GM19455 (cell line): ENCODE data around the gene C10orf105.

ENCODE experiments used
- ATAC-seq: cut with Tn5 transposase; IDR thresholded peaks from one replicate; pipeline ENCODE4 v1.9.1; 2021; ENCODE audit not compliant: unreplicated experiment

The C10orf105 gene

DNA sequence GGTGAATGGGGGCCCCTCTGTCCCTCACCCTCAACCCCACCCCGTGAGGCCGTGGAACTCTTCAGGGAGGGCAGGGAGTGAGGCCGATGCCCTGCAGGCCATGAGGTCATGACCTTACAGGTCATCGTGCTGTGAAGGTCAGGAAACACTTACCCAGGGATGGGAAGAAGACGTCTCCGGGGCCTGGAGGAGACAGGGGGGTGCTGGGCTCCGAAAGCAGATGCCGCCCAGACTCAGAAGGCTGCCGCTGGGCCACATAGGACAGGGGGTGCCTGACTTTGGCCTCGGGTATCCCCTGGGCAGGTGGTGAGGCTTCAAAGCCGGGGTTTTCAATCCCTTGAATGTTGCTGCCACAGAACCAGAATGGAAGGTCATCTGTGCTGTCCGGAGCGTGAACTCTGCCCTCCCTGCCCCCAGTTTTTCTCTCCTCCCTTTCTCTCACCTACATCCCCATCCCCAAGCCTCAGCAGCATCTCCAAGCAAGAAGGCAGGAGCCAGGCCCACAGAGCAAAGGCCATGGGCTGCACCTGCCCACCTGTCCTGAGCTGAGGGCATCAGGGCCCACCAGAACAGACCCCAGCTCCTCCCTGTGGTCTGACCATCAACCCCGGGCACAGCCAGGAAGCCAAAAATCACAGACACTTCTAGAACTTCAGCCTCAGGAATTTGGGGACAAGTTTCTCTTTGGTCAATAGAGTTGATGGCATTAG lies 32.1 kb upstream of the C10orf105 start:
- ATAC-seq = no peak

DNA sequence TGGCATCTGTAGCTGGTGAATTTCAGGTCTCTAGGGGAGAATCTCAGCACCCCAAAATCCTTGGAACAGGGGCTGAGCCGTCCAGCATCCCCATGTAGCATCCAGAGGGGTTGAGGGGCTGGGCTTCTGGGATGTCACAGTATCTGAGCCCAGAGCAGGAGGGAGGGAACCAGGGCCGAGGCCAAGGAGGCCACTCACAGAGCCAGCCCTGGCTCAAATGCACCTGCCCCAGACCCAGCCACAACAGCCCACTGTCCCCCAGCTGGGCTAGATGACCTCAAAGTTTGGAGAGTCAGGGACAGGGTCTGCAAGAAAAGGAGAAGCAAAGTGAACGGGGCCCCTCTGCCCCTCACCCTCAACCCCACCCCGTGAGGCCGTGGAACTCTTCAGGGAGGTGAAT lies 31.4 kb upstream of the C10orf105 start:
- ATAC-seq = no peak

DNA sequence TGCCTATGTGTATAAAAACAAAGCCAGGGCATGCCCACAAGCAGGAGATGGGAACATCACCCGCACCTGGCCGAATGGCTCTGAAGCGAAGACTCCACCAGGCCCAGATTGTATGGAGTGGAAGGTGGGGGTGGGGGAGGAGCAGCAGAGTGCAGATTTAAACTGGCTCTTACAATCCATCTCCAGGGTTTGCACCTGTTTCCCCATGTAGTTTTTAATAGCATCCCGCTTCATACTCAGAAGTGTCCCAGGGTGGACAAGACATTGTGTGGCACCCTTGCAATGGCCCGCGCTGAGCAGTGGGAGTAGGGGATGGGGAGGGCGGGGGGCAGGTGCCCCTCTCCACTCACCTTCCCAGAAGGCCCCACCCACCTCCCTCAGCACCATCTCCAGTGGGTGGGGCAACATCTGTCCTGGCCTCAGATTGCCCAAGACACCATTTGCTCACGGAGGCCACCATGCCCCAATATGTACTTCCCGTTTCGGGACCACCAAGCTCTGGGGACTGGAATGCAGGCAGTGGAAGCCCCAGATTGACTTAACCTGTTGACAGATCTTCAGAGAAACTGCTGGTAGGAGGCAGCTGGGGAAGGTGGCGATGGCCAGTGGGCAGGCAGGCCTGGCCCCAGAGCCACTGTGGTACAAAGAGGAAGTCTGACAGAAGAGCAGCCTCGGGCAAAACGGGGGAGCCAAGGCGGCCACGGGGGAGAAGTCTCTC lies 30.7 kb upstream of the C10orf105 start:
- no peak for ATAC-seq

DNA sequence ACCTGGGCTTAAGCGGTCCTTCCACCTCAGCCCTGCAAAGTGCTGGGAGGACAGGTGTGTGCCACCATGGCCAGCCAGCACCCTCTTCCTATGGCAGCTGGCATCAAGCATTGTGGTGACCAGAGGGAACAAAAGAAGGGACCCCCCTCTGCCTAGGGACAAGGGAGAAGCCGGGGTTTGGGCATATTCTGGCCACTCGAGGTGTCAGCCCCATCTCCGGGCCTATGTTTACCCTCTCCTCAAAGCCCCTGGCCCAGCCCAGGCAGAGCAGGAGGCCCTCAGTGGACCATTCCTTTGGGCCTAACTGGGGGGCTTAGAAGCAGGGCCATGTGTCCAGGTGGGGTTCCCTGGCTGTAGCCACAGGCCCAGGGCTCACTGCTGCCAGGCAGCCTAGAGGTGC lies 29.8 kb upstream of the C10orf105 start:
- ATAC-seq = no peak

DNA sequence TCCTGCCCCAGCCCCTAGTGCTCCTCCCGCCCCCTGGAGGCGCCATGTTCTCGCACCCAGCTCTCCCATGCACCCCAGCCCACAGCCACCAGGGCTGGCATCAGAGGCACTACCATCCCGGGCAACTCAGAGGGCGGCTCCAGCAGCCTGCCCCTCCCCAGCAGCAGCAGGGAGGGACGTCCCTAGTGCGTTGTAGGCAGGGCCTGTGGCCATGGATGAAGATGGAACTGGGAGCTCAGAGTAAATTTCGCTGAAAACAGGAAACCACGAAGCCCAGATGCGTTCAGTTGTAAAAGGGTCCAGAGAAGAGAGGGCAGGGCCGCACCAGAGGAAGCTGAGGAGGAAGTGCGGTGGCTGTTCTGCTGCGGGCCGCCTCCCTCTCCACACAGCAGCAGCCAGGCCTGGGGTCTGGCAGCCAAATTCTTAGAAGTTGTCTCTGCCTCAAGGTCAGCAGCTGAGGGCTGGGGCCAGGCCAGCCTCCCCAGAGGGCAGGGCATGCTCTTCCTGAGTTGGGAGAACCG lies 29.2 kb upstream of the C10orf105 start:
- no peak for ATAC-seq

DNA sequence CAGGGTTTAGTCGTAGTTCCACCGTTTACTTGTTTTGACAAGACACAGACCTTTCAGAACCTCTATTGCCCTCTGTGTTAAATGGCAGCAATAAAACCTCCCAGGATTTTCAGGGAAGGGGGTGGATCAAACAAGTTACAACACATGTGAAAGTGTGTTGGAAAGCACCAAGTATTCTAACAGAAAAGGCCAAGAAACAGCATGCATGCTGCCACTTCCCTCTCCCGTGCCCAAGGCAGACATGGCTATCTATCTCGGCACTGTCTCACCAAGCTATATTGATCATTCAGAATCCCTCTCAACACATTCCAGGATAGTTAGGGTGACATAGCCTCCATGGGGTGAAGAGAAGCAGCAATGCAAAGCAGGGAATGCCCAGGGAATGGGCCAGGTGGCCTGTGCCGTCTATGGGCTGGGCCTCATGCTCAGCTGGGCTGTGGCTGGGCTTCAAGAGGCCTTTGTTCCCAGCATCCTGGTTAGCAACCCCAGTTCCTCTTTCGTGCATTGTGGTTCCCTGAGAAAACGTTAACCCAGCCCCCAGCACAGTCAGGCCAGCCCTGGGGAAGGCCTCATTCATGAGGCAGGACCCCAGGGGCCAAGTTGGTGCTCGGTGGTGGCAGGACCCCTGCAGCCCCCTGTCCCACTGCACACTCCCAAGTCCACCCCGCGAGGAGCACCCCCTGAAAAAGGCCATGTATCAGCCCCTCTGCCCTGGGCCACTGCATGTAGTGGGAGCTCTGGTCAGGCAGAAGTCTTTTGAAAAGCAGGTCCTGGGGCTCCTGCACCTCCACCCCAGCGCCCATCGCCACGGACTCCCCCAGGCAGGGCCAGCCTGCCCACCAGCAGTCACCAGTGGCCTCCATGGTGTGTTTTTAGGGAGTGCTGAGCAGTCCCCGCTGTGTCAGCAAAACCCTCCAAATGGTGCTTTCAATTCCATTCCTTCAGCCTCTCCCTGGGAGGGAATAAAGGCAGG lies 28.3 kb upstream of the C10orf105 start:
- ATAC-seq = no peak

DNA sequence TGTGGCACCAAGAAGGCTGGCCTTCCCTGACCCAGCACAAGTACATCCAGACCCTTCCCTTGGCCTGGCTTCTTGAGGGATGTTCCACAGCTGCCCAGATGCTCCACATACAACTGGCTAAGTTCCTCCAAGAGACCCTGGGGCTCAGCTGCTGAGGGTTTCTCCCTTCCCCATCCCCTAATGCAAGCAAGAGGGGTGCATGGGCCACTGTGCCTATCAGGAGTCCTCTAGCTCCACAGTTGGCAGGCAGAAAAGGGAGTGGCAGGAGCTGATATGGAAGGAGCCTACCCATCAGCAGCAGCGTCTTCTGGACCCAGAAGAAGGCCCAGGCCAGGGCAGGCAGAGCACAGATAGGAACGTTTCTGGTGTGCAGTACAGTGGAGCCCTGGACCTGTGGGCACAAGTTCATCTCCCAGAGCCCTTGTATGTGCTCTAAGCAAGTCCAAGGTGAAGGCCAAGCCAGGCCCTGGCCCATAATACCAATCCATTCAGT lies 27.5 kb upstream of the C10orf105 start:
- no peak for ATAC-seq

DNA sequence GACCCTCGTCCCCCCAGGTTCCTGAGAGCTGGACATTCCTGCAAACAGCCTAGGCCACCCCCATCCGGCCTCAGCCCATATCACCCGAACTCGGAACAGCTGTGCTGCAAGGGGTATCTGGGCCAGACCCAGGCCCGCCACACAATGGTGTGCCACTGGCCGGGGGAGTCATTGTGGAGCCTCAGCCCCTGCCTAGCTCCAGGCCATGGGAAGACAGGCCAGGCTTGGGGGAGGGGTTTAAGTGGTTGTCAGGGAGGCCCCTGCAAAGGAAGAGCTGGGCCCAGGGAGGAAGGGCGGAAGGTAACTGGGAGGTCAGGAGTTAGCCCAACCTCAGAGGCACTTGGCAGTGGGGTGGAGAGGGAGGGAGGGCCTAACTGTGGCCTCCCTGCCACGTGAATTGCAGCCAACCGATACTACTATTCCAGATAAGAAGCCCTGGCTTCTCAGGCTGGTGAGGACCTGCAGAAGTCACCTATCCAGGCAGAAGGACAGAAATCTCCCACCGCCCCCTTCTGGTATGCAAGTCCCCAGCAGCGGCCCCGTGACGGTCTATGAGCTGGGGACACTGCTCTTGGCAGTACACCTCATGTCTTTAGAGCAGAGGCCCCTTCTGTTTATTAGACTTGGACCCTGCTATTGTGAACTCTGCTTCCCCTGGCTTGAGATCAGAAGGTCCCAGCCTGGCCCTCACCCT lies 26.9 kb upstream of the C10orf105 start:
- no peak for ATAC-seq

DNA sequence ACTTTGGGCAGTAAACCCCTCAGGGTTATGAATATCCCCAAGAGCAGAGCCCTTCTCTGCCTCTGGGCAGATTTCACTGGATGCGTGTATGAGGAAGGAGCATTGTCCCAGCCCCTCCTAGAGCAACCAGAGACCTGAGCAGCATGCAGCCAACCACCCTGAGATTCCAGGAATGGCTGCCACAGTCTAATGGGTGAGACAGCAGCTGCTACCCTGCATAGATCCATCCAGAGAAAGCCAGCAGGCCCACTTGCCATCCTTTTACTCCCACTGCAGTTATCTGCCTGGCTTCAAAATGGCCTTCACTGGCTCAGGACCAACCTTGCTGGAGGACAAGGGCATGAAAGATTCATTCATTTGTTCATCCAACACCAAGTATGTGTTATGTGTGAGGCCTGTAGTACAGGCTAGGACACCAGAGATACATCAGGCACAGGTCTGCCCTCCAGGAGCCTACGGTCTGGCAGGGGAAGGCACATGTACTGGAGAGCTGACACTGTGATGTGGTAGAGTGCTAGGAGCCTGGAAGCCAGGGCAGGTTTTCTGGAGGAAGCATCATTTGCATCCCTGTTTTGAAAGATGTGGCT lies 26.2 kb upstream of the C10orf105 start:
- no peak for ATAC-seq

DNA sequence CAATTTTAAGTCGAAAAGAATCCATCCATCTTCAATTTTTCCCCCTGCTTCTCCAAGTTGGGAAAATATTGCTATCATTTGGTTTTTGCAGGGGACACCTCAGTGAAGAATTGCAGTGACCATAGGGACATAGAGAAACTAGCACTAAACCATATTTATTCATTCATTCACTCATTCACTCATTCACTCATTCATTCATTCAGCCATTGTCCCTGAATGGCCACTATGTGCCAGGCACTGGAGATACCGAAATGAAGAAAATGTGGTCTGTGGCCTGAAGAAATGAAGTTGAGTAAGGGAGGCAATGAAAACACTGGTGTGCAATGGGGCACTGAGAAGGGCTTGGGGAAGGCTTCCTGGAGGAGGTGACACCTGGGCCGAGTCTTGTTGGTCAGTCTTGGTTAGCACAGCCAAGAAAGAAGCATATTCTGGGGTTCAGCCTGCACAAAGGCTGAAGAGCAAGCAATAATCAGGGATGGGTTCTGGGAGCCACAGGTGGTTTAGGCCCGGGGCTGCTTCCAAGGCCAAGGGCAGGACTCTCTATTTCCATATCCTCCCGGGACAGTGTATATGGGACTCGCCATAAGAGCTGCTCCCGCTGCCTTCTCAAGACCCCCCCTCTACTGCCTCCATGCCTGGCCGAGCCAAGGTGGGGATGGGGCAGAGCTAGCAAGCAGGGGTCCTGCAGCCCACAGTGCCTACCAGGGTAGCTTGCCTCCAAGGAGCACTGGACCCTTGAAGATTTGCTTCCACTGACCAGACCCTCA lies 25.5 kb upstream of the C10orf105 start:
- no peak for ATAC-seq

DNA sequence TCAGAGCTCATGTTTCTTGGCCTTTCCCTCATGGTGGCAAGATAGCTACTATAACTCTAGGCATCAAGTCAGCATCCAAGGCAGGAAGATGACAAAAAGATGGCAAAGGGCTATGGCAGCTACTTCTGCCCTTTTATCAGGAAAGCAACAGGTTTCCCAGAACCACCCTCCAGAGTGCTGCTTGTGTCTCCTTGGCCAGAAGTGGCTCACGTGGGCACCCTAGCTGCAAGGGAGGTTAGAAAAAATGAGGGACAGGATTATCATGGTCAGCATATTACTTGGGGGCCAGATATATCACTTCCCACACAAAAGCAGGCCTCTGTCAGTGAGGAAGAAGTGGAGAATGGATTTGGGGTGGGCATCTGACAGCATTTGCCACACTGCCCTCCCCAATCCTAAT lies 24.3 kb upstream of the C10orf105 start:
- no peak for ATAC-seq

DNA sequence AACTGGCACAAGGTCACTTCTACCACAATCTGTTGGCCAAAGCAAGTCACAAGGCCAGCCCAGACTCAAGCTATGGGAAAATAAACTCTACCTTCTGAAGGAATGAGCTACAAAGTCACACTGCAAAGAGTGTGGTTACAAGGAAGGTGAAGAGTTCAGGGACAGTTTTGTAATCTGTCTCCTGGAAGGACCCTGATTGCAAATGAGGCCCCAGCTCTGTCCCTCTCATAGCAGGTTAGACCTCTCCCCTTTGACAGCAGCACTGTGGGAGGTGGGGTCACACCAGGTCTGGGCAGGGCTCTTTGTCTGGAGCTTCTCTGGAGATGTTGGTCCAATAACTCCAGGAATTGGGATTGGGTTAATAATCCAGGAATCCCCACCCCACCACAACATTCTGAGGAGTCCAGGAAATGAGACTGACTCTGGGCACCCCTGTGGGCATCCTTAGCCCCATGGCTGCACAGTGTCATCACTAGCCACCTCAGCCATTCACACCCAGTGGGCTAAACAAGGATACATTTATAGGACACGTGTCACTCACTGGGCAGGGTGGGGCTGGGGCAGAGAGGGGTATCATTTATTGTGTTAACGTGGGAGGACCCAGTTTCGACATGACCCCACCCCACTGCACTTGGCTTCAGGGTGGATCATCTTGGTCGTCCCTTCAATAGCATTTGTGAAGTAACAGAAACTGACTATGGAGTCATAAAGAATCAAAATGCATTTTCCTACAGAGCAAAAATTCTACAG lies 23.7 kb upstream of the C10orf105 start:
- no peak for ATAC-seq

DNA sequence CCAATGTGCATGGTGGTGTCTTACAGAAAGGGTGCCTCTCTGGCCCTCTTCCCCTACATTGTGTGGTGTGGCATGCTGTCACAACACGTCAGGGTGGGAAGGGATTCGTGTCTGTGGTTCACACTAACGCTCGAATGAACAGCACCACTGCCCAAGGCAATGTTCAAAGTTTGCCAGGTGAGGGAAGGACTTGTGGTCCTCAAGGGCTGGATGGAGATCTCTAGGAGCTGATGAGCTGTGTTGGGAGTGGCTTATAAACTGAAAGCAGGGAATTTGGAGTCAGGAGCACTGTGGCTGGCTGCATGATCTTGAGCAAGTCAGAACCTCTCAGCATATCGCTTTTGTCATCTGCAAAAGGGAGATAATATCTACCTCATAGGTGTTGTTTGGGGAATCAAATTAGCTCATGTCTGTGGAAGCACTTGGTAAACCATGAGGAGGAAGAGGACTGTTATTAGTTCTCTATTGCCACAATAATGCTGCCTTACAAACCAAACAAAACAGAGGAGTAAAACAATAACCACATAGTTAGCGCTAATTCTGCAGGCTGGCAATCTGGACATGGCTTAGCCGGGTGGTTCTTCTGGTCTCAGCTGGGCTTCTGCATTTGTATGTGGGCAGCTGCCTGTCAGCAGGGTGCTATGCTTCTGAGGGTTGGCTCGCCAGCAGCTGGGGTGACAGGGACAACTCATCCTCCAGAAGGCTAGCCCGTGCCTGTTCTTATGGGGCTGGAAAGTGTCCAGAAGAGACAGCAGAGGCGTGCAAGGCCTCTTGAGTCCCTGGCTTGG lies 22.9 kb upstream of the C10orf105 start:
- ATAC-seq = no peak

DNA sequence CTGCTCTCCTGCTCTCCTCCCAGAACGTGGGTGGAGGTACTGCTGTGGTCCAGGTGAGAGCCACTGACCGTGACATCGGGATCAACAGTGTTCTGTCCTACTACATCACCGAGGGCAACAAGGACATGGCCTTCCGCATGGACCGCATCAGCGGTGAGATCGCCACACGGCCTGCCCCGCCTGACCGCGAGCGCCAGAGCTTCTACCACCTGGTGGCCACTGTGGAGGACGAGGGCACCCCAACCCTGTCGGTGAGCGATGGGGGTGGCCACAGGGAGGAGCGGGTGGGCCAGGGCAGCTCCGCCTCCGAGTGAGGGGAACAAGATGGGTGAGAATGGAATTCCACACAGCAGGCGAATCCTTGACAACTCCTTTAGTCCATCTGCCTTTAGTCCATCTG lies 22.1 kb upstream of the C10orf105 start:
- no peak for ATAC-seq

DNA sequence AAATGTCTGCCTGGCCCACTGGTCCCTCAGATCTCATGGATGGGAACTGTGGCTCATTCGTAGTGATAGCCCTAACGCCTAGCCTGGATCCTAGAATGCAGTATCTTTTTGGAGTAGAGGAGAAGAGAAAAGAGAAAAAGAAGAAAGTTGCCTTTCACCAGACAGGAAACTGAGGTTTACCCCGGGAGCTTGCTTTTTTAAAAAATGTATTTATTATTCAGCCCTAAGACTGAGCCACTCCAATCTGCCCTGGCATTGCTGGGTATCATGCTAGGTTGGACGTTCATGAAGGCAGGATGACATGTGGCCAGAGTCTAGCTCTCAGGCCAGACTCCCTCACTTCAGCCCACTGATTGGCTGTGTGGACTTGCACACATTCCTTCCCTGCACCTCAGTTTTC lies 21.5 kb upstream of the C10orf105 start:
- ATAC-seq = no peak

DNA sequence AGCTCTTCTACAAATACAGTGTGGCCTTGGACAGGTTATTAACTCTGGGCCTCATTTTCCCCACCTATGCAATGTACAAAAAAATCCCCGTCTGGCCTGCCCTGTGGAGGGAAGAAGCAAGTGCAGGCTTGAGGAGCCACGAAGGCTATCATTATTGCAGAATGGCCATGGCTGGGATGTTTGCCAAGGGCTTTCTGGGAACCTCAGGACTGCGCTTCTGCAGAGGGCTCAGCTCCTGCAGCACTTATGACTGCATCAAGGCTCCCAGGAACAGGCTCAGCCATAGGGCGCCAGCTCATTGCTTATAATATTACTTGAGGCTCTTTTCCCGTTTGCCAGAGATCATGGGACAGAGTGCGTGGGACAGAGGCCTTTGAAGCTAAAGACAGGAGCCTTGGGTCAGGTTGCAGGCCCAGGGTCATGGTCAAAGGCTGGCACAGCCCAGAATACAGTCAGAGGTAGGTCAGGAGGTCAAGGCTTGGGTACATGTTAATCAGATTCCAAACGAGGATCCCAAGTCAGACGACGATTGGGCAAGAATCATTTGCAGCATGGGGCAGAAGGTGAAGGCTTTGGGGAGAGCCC lies 20.6 kb upstream of the C10orf105 start:
- no peak for ATAC-seq

DNA sequence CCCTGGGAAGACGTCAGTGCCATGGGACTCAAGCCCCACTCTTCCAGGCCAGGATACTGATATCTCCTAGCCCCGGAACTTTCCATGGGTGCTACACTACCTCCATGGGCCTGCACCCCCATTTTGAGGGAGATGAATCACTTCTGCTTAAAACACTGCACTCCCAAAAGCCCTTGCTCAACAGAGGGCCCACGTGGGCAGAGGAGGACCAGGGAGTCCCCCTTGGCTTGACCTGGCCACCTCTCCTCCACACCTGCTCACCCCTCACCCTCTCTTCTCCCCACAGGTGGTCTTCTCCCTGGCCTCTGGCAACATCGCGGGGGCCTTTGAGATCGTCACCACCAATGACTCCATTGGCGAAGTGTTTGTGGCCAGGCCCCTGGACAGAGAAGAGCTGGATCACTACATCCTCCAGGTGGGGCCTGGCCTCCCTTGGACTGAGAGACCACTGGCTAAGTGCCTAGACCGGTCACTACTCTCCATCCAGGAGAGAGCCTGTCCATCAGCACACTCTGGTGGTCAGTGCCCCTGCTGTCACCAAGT lies 19.9 kb upstream of the C10orf105 start:
- ATAC-seq = no peak
